ENCODE results near the gene PODXL2. TPM values are rescaled to one million over a fixed set of nuclear protein-coding genes. Genes with fewer than 3 reads are reported as not detected.

The PODXL2 gene
- total RNA-seq, 2 donors from 2014 or later: 4.8 to 5.5 TPM

GRCh38 chr3:127722091-127722784 is 93.3 kb downstream of the PODXL2 start:
- DNase-seq (no peak), ATAC-seq (no peak)
- peaks cover 6% of the 10 kb centered on the region for H3K36me3 Mint-ChIP-seq (ENCODE audit: low read depth)
- H3K27me3 Mint-ChIP-seq: peaks cover 12% of the 10 kb centered on the region
- H3K27ac Mint-ChIP-seq: no peak overlapping the region
- no peaks in the 10 kb centered on the region for H3K9me3 ChIP-seq (ENCODE audit: control insufficient read depth, low read length, poor library complexity, severe bottlenecking)
- H3K4me3 Mint-ChIP-seq: no peak overlapping the region
- H3K4me1 Mint-ChIP-seq: no peaks in the 10 kb centered on the region

Other genes with a start within 250 kb of the PODXL2 start
- gene TPRA1, start 38.5 kb upstream of the PODXL2 start, total RNA-seq: 10 to 100 TPM; 12.5 to 16.6 TPM
- 10 to 100 TPM in 1 of 2 donors, 1 to 10 TPM in 1; 8.6 to 11.6 TPM for gene MCM2, start 30.8 kb upstream of the PODXL2 start, total RNA-seq
- gene ABTB1, start 43.8 kb downstream of the PODXL2 start, total RNA-seq: 10 to 100 TPM; 88.6 to 95.2 TPM
- gene MGLL, start 193.3 kb downstream of the PODXL2 start, total RNA-seq: 10 to 100 TPM in 1 of 2 donors, 1 to 10 TPM in 1; 3.3 to 28.7 TPM